Kidney glomerular epithelial cell (primary cell): ENCODE results near the gene LNPEP.

Experiments used
- DNase-seq: peaks from one replicate; lab custom pipeline; 2025; lab: John Stamatoyannopoulos, UW

Gene LNPEP

GRCh38 chr5:96935559-96936430 lies at the start of gene LNPEP:
LNPEP (plus strand) TSS chr5:96936080; CDS start chr5:96936156, 76 bp downstream.
- DNase-seq = peak; percentile 97

- peak; percentile 81 for DNase-seq
Measured at GRCh38 chr5:96893342-96893741, 42.5 kb upstream of the LNPEP start.

GRCh38 chr5:96896276-96896675 lies 39.6 kb upstream of the LNPEP start:
- no peak for DNase-seq

GRCh38 chr5:96896806-96897205 lies 39.1 kb upstream of the LNPEP start:
- no peak for DNase-seq

- DNase-seq = no peak
Measured at GRCh38 chr5:96901384-96901783, 34.5 kb upstream of the LNPEP start.

- no peak for DNase-seq
Measured at GRCh38 chr5:96901841-96902240, 34.0 kb upstream of the LNPEP start.

- no peak for DNase-seq
Measured at GRCh38 chr5:96902876-96903275, 33.0 kb upstream of the LNPEP start.

GRCh38 chr5:96903300-96903699 lies 32.6 kb upstream of the LNPEP start:
- no peak for DNase-seq

- DNase-seq = no peak
Measured at GRCh38 chr5:96904054-96904931, 31.6 kb upstream of the LNPEP start.

- DNase-seq = no peak
Measured at GRCh38 chr5:96905864-96906263, 30.0 kb upstream of the LNPEP start.

GRCh38 chr5:96909003-96909402 lies 26.9 kb upstream of the LNPEP start:
- DNase-seq = no peak

GRCh38 chr5:96909435-96909834 lies 26.4 kb upstream of the LNPEP start:
- DNase-seq = no peak

GRCh38 chr5:96911139-96911538 lies 24.7 kb upstream of the LNPEP start:
- no peak for DNase-seq

GRCh38 chr5:96913233-96913632 lies 22.6 kb upstream of the LNPEP start:
- DNase-seq = no peak

- no peak for DNase-seq
Measured at GRCh38 chr5:96919754-96920197, 16.1 kb upstream of the LNPEP start.

GRCh38 chr5:96920744-96921355 lies 15.0 kb upstream of the LNPEP start:
- no peak for DNase-seq

GRCh38 chr5:96922499-96923244 lies 13.2 kb upstream of the LNPEP start:
- DNase-seq = no peak

GRCh38 chr5:96924016-96924443 lies 11.8 kb upstream of the LNPEP start:
- DNase-seq = no peak

- DNase-seq = no peak
Measured at GRCh38 chr5:96926276-96926675, 9.6 kb upstream of the LNPEP start.

- DNase-seq = no peak
Measured at GRCh38 chr5:96927008-96927407, 8.9 kb upstream of the LNPEP start.

GRCh38 chr5:96928931-96929708 lies 6.8 kb upstream of the LNPEP start:
- no peak for DNase-seq
